HG03139 (cell line): ENCODE results near the gene CABLES2.
"Not testable (repeated sequence)": the region's sequence is repeated elsewhere in the genome, so short reads cannot be mapped to it uniquely, and the experiment has no call there.

ENCODE experiments used
- ATAC-seq: cut with Tn5 transposase; IDR thresholded peaks from one replicate; pipeline ENCODE4 v1.9.1; 2021; ENCODE audit not compliant: unreplicated experiment

The CABLES2 gene

DNA sequence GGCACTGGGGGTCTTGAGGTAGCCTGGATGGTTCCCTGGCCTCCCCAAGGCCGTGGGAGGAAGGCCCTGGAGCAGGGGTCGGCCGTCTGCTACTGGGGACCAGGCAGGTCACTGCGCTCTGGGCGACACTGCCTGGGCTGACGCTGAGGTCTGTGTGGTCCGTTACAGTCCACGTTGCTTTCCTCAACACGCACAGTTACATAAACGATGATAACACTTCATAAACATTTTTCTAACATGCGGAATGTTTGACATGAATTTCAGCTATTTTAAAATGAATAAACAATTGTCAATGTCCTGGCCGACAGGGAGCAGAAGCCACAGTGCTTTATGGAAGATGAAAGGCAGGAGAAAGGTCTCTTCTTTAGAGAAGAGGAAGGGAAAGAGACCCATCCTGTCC lies 30.4 kb upstream of the CABLES2 start:
- no peak for ATAC-seq

DNA sequence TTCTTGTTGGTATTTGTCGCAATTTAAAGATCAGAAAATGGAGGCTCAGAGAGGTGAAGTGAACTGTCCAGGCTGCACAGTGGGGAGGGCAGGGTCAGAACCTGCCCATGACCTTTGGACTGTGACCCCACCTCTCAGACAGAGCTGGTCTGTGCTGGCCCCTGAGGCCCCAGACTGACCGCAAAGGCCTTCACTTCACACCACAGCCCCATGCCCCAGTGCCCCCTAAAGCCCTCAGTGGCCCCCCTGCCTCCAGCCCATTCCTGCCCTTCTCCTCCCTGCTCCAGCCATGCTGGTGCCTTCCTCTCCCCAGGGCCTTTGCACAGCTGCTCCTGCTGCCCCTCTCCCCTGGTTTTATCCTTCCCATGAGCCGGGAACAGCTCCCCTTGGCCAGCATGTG lies 29.6 kb upstream of the CABLES2 start:
- ATAC-seq: no peak

DNA sequence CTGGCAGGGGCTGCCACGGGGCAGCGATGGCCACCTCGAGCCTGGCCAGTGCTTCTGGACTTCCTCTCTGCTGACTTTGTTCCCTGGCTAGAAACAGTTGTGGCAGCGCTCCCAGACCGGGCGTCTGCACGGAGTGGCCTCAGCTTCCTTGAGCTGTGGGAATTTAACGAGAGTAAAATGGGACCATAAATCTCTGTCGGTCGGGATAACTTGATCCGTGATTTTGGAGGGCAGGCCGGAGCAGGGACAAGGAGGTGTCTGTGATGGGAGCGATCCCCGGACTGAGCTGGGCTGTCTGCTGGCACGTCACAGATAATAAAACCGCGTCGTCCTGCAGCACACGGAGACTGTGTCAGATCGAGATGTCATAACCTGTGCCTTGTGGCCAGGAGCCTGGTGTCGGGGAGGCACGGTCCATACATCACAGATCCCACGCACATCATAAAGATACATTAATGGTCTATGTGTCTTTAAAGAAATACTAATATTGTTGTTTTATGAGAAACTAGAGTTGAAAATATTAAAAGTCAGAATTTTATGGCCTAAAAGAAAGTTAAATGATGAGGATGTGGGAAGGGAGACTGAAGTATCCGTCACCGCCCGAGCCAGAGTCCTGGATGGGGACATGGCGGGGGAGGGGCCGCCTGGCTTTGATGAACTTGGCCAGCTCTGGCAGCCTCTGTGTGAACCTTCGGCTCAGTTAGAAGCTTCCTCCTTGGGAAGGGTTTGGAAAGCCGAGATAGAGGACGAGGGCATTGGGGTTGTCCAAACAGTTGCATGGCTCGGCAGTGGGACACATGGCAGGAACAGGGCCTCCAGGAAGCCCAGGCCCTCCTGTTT lies 26.8 kb upstream of the CABLES2 start:
- ATAC-seq: no peak

DNA sequence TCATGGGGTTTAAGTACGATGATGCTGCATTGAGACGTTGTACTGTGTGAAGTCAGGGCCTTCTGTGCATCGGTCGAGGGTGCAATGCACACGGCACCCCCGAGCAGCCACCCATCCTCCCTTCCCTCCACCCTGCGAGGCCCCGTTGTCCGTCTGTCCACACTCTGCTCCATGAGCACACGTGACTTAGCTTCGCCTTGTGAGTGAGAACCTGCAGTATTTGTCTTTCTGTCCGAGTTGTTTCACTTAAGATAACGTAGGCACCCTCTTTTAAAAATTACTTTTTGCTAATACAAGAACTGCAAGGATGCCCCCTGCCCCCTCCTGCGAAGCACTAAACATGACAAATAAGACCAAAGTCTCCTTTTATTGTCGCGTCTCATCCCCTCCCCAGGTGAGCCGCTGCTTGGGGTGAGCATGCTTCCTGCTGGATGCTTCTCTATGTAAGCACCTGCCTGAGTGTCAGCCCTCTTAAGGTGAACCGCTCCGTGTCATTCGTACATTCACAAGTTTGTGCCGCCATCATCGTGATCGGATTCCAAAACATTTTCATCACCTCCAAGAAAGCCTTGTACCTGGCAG lies 23.9 kb upstream of the CABLES2 start:
- ATAC-seq: no peak

DNA sequence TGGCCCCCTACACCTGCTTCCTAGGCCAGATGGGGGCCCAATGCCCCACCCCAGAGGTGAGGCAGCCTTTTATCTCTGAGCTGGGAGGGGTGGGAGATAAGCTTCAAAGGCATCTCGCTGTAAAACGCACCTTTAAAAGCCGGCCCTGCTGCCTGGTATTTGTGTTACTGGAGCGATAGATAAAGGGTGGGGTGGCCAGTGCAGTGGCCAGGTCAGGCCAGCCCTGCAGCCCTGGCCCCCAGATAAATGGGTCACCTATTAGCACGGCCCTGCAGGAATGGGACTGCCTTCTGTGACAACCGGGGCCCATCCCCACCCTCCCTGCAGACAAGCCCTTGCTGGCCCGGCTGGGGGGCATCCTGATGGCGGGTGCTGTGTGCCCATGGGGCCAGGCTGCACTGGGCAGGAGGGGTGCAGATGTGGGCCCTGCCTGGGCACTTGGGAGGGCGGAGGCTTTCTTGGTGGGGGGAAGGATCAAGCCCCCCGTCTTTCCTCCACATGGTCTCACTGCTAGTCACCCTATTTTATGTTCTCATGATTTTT lies 23.3 kb upstream of the CABLES2 start:
- ATAC-seq: no peak

DNA sequence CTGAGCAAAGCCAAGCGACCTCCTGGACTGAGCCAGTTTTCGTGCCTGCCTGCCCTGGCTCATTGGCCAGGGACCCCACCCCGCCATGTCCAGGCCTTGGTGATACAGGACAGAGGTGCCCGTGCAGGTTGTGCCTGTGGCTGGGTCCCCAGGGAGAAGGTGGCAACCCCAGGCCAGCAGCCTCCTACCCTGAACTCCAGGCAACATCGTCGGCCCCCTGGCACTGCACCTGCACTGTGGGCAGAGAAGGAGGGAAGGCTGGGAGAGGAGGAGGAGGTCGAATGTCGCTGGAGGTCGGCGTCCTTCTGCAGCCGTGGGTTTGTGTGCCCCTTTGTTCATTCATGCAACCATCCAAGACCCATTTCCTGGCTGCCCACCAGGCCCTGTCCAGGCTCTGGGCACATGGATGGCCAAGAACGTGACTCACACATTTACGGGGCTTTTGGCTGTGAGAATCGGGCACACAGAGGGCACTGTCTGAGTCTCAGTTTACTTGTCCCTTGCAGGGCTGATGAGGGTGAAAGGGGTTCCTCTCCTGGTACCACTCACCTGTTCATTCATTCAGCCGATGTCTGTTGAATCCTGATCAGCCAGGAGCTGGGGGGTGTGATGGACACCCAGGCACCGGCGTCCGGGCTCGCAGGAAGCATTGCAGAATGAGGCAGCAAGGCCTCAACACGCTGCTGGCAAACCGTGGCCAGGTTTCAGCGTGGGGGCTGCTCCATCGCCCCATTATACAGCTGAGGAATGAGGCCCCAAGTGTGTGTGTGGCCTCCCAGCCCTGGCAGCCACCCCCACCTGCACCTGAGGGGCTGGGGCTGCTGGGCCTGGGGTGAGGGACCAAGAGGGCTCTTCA lies 22.6 kb upstream of the CABLES2 start:
- no peak for ATAC-seq

DNA sequence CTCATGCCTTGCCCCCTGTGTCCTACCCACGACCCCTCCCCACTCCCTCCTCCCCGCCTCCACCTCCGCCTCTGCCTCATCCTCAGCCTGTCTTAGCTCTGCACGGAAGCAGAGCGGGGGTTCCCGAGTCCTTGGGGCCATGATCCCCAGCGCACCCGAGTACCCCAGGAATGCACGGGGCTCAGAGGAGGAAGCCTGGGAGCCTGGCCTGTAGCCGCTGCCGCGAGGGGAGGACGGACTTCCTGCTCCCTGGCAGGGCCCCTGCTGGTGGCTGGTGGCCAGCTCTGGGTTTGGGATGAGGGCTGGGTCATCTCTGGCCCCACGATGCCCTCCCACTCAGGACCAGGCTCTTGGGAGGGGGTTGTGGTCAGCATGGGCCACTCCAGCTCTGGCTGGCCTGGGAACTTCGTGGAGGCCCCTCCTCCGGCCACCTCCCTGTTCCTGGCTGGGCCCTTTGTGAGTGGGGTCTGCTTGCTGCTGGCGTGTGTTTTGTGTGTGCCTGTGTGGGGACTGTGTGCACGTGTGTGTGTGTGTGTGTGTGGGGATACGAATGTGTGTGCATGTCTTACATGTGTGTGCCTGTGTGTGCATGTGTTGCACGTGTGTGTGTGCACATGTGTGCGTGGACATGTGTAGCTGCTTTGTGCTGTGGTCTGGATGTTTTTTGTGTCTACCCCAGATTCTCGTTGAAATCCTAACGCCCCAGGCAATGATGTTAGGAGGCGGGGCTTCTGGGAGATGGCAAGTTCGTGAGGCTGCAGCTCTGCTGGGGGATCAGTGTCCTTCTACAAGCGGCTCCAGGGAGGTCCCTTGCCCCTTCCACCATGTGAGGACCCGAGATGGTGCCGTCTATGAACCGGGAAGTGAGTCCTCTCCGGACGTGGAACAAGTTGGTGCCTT lies 21.6 kb upstream of the CABLES2 start:
- ATAC-seq: no peak

DNA sequence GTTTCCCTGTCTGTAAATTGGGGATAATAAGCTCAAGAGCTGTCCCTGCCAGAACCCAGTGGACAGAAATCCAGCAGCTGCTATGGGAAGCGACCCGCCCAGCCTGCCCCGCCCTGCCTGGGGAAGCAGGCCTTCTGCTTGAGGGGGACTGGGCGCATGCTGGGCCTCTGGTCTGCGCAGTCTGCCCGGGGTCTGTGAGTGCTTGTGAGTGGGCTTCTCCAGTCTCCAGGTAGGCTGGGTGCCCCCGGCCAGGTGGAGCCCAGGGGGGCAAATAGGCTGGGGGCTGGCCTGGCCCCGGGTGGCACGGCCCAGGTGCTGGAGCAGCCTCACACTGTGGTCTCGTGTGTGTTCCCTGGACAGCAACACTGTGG lies 20.9 kb upstream of the CABLES2 start:
- no peak for ATAC-seq

DNA sequence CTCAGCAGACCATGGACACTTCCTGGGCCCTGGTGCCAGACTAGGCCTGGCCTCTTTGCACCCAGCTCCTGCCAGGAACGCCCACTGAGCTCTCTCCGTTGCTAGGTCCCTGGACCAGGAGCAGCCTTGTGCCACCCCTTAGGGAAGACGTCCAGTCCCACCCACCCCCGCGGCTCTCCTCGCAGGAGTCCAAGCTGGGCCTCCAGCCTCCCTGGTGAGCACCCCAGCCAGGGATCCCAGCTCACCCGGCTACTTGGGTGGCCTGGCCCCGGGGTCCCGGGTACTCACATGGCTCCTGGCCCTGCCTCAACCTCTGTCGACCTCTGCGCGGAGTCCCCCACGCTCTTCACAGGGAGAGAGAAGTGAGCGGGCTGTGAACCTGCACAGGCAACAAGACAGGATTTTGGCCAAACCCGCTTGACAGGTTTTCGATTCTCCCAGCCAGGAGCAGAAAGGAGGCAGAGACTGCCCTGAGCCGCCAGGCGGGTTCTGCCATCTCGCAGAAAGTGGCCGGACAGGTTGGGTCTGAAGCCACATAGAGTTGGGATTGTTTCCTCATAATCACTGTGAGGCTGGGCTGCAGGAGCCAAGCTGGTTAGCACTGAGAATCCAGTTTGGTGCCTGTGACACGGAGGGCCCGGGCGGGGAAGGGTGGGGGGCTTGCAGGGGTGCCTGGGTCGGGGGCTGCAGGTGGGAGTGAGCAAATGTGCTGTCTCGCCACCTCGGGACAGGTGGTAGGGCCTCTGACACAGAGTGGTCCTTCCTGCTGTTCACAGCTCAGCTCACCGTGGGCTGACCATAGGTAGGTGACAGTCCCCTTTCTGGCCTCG lies 20.3 kb upstream of the CABLES2 start, which contains the start of gene RBBP8NL:
RBBP8NL (minus strand) TSS at position 368 of the 830 bp plus-strand sequence. CDS start 7,892 bp downstream, outside the sequence.
- no peak for ATAC-seq

DNA sequence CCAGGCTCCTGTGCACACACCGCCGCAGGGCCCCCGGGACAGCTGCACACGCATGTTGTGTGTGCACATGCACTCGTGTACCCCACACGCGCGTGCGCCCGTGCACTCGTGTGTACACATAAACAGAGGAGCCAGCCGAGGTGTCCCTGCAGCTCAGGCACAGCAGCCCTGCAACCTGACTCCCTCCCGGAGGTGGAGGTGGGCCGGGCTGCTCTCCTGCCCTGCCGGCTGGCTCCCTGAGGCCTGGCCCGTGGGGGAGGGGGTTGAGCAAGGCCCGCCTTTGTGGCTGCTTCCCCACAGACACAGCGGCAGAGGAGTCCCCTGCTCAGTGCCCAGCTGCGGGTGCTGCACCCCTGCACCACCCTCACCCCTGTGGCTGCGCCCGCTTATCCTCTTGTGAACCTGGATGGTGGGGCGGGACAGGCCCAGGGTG lies 19.6 kb upstream of the CABLES2 start:
- no peak for ATAC-seq

DNA sequence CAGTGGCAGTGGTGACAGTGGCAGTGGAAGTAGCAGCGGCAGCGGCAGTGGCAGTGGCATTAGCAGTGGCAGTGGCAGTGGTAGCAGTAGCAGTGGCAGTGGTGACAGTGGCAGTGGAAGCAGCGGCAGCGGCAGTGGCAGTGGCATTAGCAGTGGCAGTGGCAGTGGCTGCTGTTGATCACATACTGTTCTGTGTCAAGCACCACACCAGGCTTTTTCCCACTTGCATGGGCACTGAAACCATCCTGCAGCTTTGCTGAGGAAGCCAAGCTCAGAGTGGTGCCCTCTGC lies 18.9 kb upstream of the CABLES2 start:
- ATAC-seq: not testable (repeated sequence)

DNA sequence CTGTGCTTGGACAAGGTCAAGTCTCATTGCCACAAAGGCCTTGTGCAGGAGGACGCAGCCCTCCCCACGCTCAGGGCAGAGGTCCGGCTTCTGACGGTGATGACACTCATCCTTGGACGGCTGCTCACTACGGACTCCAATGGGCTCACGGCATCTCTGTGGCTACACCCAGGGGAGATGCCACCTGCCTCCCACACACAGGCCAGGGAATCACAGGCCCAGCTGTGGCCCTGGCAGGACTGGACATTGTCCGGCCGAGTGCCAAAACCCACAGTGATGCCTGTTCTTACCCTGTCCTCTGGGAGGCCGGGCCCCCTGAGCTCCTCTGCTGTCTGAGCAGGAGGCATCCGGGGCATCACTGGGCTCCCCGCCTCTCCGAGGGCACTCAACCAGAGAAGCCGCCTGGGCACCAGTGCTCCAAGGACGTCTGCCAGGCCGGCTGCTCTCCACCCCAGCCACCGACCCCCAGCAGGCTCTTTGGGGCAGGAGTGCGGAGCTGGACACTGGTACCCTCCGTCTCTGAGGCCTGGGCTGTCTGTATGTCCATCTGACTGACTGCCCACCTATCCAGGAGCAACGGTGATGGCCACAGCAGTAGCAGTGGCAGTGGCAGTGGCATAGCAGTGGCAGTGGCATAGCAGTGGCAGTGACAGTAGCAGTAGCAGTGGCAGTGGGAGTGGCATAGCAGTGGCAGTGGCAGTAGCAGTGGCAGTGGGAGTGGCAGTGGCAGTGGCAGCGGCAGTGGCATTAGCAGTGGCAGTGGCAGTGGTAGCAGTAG lies 18.4 kb upstream of the CABLES2 start:
- no peak for ATAC-seq

DNA sequence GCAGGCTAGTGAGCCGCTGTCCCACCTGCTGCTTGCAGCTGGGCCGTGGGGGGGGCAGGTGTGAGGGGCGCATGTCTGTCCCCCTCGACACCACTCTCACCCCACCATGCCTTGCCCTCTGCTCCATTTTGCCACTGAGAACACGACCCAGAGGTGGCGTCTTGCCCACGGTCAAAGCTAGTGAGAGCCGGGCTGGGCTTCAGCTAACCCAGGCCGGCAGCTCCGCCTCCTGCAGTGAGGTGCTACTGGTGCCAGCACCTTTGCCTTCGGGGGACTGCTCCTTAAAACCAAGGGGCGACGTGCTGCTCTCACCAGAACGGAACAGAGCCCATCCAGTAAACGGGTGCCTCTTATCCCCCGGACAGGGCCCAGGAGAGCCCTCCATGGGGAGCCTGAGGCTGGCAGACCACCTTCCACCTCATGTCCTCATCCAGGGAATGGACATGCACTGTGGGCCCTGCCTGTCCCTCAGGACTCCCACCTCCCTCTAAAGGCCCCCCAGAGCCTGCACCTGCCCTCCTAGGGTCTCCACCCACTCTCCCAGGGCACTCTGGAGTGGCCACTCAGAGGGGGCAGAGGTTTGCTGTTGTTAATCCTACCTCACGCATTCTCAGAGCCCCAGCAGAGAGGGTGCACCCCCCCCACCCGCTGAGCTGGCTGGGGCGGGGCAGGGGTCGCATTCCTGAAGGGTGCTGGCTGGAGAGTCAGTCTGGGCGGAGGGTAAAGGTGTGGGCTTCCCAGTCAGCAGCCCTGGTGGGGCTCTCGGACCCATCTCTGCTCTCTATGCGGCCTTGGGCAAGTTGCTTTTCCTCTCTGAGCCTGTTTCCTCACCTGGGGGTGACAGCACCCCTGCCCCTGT lies 17.4 kb upstream of the CABLES2 start:
- ATAC-seq: no peak

DNA sequence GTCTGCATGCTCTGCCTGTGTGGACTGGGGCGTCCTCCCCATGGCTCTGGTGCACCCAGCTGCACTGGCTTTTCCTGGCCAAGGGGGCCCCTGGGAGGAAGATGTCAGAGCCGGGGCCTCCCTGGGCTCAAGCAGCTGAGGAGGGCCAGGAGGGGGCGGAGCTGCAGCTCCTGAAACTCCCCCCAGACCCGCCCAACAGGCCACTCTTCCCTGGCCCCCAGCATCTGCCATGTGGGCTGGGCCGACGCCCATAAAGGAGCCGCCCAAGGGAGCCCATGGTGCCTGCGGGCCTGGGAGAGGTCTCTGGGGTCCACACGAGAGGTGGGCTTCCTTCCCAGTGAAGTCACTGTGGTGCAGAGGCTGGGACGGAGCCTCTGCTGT lies 16.2 kb upstream of the CABLES2 start:
- no peak for ATAC-seq

DNA sequence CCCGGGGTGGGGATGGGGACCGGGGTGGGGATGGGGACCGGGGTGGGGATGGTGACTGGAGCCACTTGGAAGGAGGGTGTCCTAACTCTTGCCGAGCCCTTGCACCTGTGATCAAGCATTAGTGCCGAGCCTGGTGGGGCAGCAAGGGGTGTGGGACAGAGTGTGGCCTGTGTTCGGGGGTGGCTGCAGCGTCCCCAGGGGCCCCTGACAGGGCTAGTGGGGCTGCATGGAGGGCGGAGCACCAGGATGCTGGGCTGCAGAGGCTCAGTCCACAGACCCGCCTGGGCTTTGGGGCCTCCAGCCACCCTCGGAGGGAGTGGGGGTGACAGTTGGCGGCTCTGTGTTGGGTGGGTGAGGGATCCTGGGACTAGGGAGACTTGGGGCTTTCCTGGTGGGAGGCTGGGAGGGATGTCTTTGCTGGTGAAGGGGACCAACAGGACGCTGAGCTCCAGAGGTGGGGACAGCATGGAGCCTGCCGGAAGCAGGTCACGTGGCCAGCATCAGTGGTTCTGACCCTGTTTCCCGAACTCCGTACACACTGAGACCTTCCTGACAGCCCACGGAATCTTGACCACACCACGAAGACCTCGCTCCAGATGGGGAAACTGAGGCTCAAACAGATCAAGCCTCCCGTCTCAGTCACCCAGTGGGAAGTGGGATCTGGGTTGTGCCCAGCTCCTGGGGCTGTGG lies 15.7 kb upstream of the CABLES2 start:
- ATAC-seq: no peak

DNA sequence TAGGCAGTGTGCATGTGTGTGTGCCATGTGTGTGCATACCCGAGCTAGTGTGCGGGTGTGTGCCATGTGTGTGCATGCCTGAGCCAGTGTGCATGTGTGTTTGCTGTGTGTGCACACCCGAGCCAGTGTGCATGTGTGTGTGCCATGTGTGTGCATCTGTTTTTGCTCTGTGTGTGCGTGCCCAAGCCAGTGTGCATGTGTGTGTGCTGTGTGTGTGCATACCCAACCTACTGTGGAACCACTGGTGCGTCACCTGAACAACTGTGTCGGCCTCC lies 14.6 kb upstream of the CABLES2 start:
- ATAC-seq: no peak

DNA sequence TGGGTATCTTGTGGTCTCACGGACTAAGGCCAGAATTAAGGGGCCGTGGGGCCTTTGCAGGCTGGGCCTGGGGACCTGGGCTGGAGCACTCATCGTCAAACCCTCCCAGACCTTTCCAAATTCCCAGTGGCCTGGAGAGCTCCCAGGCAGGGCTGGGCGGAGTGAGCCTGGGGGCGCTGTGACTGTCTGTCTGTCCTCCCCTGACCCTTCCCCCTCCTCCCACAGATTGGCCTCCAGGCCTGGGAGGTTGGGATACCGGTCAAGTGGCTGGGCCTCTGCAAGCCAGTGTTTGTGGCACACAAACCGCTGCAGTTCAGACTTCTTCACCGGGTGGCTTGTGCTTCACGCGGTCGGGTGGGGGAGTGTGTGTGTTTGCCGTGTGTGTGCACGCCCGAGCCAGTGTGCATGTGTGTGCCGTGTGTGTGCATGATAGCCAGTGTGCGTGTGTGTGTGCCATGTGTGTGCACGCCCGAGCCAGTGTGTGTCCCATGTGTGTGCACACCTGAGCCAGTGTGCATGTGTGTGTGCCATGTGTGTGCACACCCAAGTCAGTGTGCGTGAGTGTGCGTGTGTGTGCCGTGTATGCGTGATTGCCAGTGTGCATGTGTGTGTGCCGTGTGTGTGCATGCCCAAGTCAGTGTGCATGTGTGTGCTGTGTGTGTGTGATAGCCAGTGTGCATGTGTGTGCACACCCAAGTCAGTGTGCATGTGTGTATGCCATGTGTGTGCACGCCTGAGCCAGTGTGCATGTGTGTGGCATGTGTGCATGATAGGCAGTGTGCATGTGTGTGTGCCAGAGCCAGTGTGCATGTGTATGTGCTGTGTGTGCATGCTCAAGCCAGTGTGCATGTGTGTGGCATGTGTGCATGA lies 14.0 kb upstream of the CABLES2 start:
- no peak for ATAC-seq
